Activated CD4-positive, alpha-beta T cell treated with anti-CD3 and anti-CD28 coated beads, Interleukin-2, amount 10 ng/mL, durations not matched to agents 24 days and 14 days (primary cell): ENCODE data around the gene HIPK2. TPM values are rescaled to one million over a fixed set of nuclear protein-coding genes. Genes with fewer than 3 reads are reported as not detected.
A peak's percentile ranks its signal among the peaks of the same experiment; 100 is the strongest.

Experiments used
- DNase-seq: peaks from one replicate; pipeline ENCODE4 v3.0.0; 2022
- H3K27ac Mint-ChIP-seq: one replicate; pipeline ENCODE4 v1.8.0; 2022; ENCODE audit warnings: mild to moderate bottlenecking, mixed read lengths
- H3K27me3 Mint-ChIP-seq: one replicate; pipeline ENCODE4 v1.8.0; 2022; ENCODE audit warnings: mixed read lengths
- H3K36me3 Mint-ChIP-seq: one replicate; pipeline ENCODE4 v1.8.0; 2022; ENCODE audit warnings: low read depth, mild to moderate bottlenecking, mixed read lengths
- H3K4me1 Mint-ChIP-seq: one replicate; pipeline ENCODE4 v1.8.0; 2021; ENCODE audit warnings: mixed read lengths
- H3K4me3 Mint-ChIP-seq: one replicate; pipeline ENCODE4 v1.8.0; 2022; ENCODE audit warnings: mild to moderate bottlenecking, moderate library complexity, mixed read lengths
- H3K9me3 Mint-ChIP-seq: one replicate; pipeline ENCODE4 v1.8.0; 2021; ENCODE audit warnings: mixed read lengths
- intact Hi-C: fragments of 100-400 bp; cut with micrococcal nuclease; formaldehyde crosslinking; loops from one replicate; pipeline ENCODE4 v1.15.1; 2023
- total RNA-seq: library from RNA; stranded (reverse); gene quantifications from 2 replicates; pipeline ENCODE4 v1.2.3, GENCODE V29; 2022

Gene HIPK2
- total RNA-seq, 1 donor from 2014 or later = 26.1 TPM

- Mint-ChIP-seq H3K4me3 (peak overlapping the region; percentile 99), H3K4me1 (peaks cover 69% of the 10 kb centered on the region), H3K27me3 (peaks cover 7% of the 10 kb centered on the region), H3K9me3 (no peaks in the 10 kb centered on the region), H3K36me3 (peaks cover 21% of the 10 kb centered on the region), H3K27ac (peak overlapping the region; percentile 69)
- intact Hi-C loops = loop anchor here (1.0 to 10.0 kb wide), 7 partner anchors 16 to 1240 kb away; partner anchors contain the start of gene MRPS33
- DNase-seq = no peak
Observed at GRCh38 chr7:139774376-139774775, 3.4 kb downstream of the HIPK2 start.

GRCh38 chr7:139773371-139773770 is 4.4 kb downstream of the HIPK2 start:
- Mint-ChIP-seq H3K9me3 (no peaks in the 10 kb centered on the region), H3K4me1 (peaks cover 70% of the 10 kb centered on the region), H3K27ac (peak overlapping the region; percentile 69), H3K4me3 (peak overlapping the region; percentile 99), H3K27me3 (no peaks in the 10 kb centered on the region), H3K36me3 (peaks cover 25% of the 10 kb centered on the region)
- intact Hi-C loops = loop anchor here (5.0 to 10.0 kb wide), 4 partner anchors 36 to 1241 kb away; partner anchors contain the start of gene MRPS33
- peak; percentile 78 for DNase-seq

- H3K9me3 Mint-ChIP-seq = no peaks in the 10 kb centered on the region
- H3K4me3 Mint-ChIP-seq = peak overlapping the region; percentile 12
- H3K27me3 Mint-ChIP-seq = no peaks in the 10 kb centered on the region
- peaks cover 25% of the 10 kb centered on the region for H3K36me3 Mint-ChIP-seq
- H3K27ac Mint-ChIP-seq = no peak overlapping the region
- peaks cover 73% of the 10 kb centered on the region for H3K4me1 Mint-ChIP-seq
- no peak for DNase-seq
- intact Hi-C loops = loop anchor here (5.0 to 10.0 kb wide), 4 partner anchors 36 to 1242 kb away; partner anchors contain the start of gene MRPS33
Observed at GRCh38 chr7:139772873-139773272, 4.9 kb downstream of the HIPK2 start.

- intact Hi-C loops = loop anchor here (5.0 to 10.0 kb wide), 4 partner anchors 35 to 1243 kb away; partner anchors contain the start of gene MRPS33
- Mint-ChIP-seq H3K27ac (no peak overlapping the region), H3K4me1 (peaks cover 80% of the 10 kb centered on the region), H3K36me3 (peaks cover 26% of the 10 kb centered on the region), H3K4me3 (no peak overlapping the region), H3K9me3 (no peaks in the 10 kb centered on the region), H3K27me3 (no peaks in the 10 kb centered on the region)
- DNase-seq = no peak
Observed at GRCh38 chr7:139772115-139772514, 5.7 kb downstream of the HIPK2 start.

GRCh38 chr7:139771001-139771956 is 6.5 kb downstream of the HIPK2 start:
- Mint-ChIP-seq H3K27ac (peak overlapping the region; percentile 42), H3K9me3 (no peaks in the 10 kb centered on the region), H3K4me3 (no peak overlapping the region), H3K36me3 (peaks cover 27% of the 10 kb centered on the region), H3K27me3 (no peaks in the 10 kb centered on the region), H3K4me1 (peaks cover 78% of the 10 kb centered on the region)
- intact Hi-C loops = loop anchor here (5.0 to 10.0 kb wide), 4 partner anchors 34 to 1244 kb away; partner anchors contain the start of gene MRPS33
- no peak for DNase-seq

GRCh38 chr7:139769761-139770160 is 8.0 kb downstream of the HIPK2 start:
- no peak overlapping the region for H3K4me3 Mint-ChIP-seq
- intact Hi-C loops = loop anchor here (5.0 to 10.0 kb wide), 4 partner anchors 32 to 1245 kb away; partner anchors contain the start of gene MRPS33
- H3K27me3 Mint-ChIP-seq = no peaks in the 10 kb centered on the region
- DNase-seq = no peak
- no peaks in the 10 kb centered on the region for H3K9me3 Mint-ChIP-seq
- H3K36me3 Mint-ChIP-seq = peaks cover 36% of the 10 kb centered on the region
- peaks cover 72% of the 10 kb centered on the region for H3K4me1 Mint-ChIP-seq
- peak overlapping the region; percentile 4 for H3K27ac Mint-ChIP-seq

- no peak for DNase-seq
- intact Hi-C loops = no loop called here
- Mint-ChIP-seq H3K27me3 (no peaks in the 10 kb centered on the region), H3K4me1 (peaks cover 65% of the 10 kb centered on the region), H3K9me3 (no peaks in the 10 kb centered on the region), H3K36me3 (peaks cover 41% of the 10 kb centered on the region), H3K27ac (peak overlapping the region; percentile 72), H3K4me3 (peak overlapping the region; percentile 39)
Observed at GRCh38 chr7:139769066-139769465, 8.7 kb downstream of the HIPK2 start.

GRCh38 chr7:139768249-139768824 is 9.5 kb downstream of the HIPK2 start:
- Mint-ChIP-seq H3K36me3 (peaks cover 41% of the 10 kb centered on the region), H3K4me1 (peaks cover 63% of the 10 kb centered on the region), H3K4me3 (peak overlapping the region; percentile 37), H3K27me3 (no peaks in the 10 kb centered on the region), H3K9me3 (no peaks in the 10 kb centered on the region), H3K27ac (peak overlapping the region; percentile 72)
- intact Hi-C loops = no loop called here
- DNase-seq = peak; percentile 64

- peak overlapping the region; percentile 72 for H3K27ac Mint-ChIP-seq
- no peaks in the 10 kb centered on the region for H3K9me3 Mint-ChIP-seq
- intact Hi-C loops = no loop called here
- H3K27me3 Mint-ChIP-seq = no peaks in the 10 kb centered on the region
- DNase-seq = peak; percentile 82
- H3K36me3 Mint-ChIP-seq = peaks cover 37% of the 10 kb centered on the region
- H3K4me3 Mint-ChIP-seq = peak overlapping the region; percentile 37
- H3K4me1 Mint-ChIP-seq = peaks cover 62% of the 10 kb centered on the region
Observed at GRCh38 chr7:139767561-139767982, 10.2 kb downstream of the HIPK2 start.

GRCh38 chr7:139765143-139765542 is 12.7 kb downstream of the HIPK2 start:
- peaks cover 62% of the 10 kb centered on the region for H3K4me1 Mint-ChIP-seq
- peaks cover 30% of the 10 kb centered on the region for H3K36me3 Mint-ChIP-seq
- no peaks in the 10 kb centered on the region for H3K27me3 Mint-ChIP-seq
- H3K4me3 Mint-ChIP-seq = no peak overlapping the region
- DNase-seq = no peak
- H3K27ac Mint-ChIP-seq = no peak overlapping the region
- no peaks in the 10 kb centered on the region for H3K9me3 Mint-ChIP-seq
- intact Hi-C loops = no loop called here

GRCh38 chr7:139763330-139763729 is 14.5 kb downstream of the HIPK2 start:
- no peak for DNase-seq
- H3K4me1 Mint-ChIP-seq = peaks cover 56% of the 10 kb centered on the region

GRCh38 chr7:139762886-139763285 is 14.9 kb downstream of the HIPK2 start:
- no peak for DNase-seq
- Mint-ChIP-seq H3K27ac (no peak overlapping the region), H3K4me1 (peaks cover 51% of the 10 kb centered on the region), H3K9me3 (no peaks in the 10 kb centered on the region), H3K27me3 (no peaks in the 10 kb centered on the region), H3K4me3 (no peak overlapping the region), H3K36me3 (peaks cover 24% of the 10 kb centered on the region)
- intact Hi-C loops = no loop called here

More at GRCh38 chr7:139763330-139763729, 14.5 kb downstream of the HIPK2 start:
- intact Hi-C loops = no loop called here
- Mint-ChIP-seq H3K9me3 (no peaks in the 10 kb centered on the region), H3K4me3 (no peak overlapping the region), H3K36me3 (peaks cover 24% of the 10 kb centered on the region), H3K27ac (no peak overlapping the region), H3K27me3 (no peaks in the 10 kb centered on the region)

- Mint-ChIP-seq H3K27me3 (no peaks in the 10 kb centered on the region), H3K4me3 (no peak overlapping the region), H3K9me3 (no peaks in the 10 kb centered on the region), H3K27ac (no peak overlapping the region), H3K4me1 (peaks cover 48% of the 10 kb centered on the region), H3K36me3 (peaks cover 9% of the 10 kb centered on the region)
- intact Hi-C loops = loop anchor here (2.0 to 10.0 kb wide), 2 partner anchors 16 to 864 kb away; no protein-coding TSS in a partner anchor
- no peak for DNase-seq
Observed at GRCh38 chr7:139758388-139758787, 19.4 kb downstream of the HIPK2 start.
